ENCODE measurements around the gene TRAF3IP1. TPM values are rescaled to one million over a fixed set of nuclear protein-coding genes. Genes with fewer than 3 reads are reported as not detected.

The TRAF3IP1 gene
- total and polyA plus RNA-seq, 2 donors (not counting 1 experiment from before 2014, with no cell fraction given) = 3.9 to 9.2 TPM

- Histone ChIP-seq H3K27ac (ENCODE audit: insufficient read depth, low read length) (peak overlapping the region; percentile 35), H3K4me3 (replicated peaks in 1 of 4; ENCODE audit: control extremely low read depth in 1 of 4, insufficient read depth in 1 of 4, low read depth in 3 of 4, low read length in 4 of 4) (no peak overlapping the region), H4K20me1 (ENCODE audit: control insufficient read depth, extremely low read depth, insufficient read depth, low read length) (no peaks in the 10 kb centered on the region), H3K79me2 (ENCODE audit: control insufficient read depth, insufficient read depth, low read length) (peaks cover 8% of the 10 kb centered on the region), H3K9ac (ENCODE audit: insufficient read depth, low read length) (no peak overlapping the region), H3K36me3 (ENCODE audit: control insufficient read depth, insufficient read depth, low read length) (no peaks in the 10 kb centered on the region), H3K27me3 (ENCODE audit: control insufficient read depth, insufficient read depth, low read length) (no peaks in the 10 kb centered on the region), H3K4me2 (ENCODE audit: extremely low read depth, insufficient read depth, low read length) (no peak overlapping the region), H2AFZ (ENCODE audit: low read length) (no peak overlapping the region), H3K4me1 (ENCODE audit: control insufficient read depth, extremely low read depth, insufficient read depth, low read length) (peaks cover 23% of the 10 kb centered on the region), H3K9me3 (ENCODE audit: control insufficient read depth, insufficient read depth, low read depth, low read length) (no peaks in the 10 kb centered on the region)
- TF ChIP-seq CTCF (conservative IDR thresholded peaks at IDR 0.05 in 1 of 2, IDR thresholded peaks at IDR 0.05 in 1 of 2; ENCODE audit: low read depth in 1 of 2, low read length in 2 of 2) (no peak), EZH2 (IDR thresholded peaks at IDR 0.05; ENCODE audit: low read length, missing control alignments) (no peak)
- no peak for DNase-seq (ENCODE audit: low read depth in 2 of 2)
These were observed 102.6 kb downstream of the TRAF3IP1 start for GRCh38 chr2:238422940-238423339.

GRCh38 chr2:238423561-238424312 is 103.4 kb downstream of the TRAF3IP1 start:
- DNase-seq (ENCODE audit: low read depth in 2 of 2) = peak in 1 of 2 donors; percentile 61
- H3K4me3 ChIP-seq (replicated peaks in 1 of 4; ENCODE audit: control extremely low read depth in 1 of 4, insufficient read depth in 1 of 4, low read depth in 3 of 4, low read length in 4 of 4) = no peak overlapping the region
- H3K4me2 ChIP-seq (ENCODE audit: extremely low read depth, insufficient read depth, low read length) = peak overlapping the region; percentile 27
- H3K9ac ChIP-seq (ENCODE audit: insufficient read depth, low read length) = no peak overlapping the region
- no peaks in the 10 kb centered on the region for H3K36me3 ChIP-seq (ENCODE audit: control insufficient read depth, insufficient read depth, low read length)
- peaks cover 16% of the 10 kb centered on the region for H3K79me2 ChIP-seq (ENCODE audit: control insufficient read depth, insufficient read depth, low read length)
- H4K20me1 ChIP-seq (ENCODE audit: control insufficient read depth, extremely low read depth, insufficient read depth, low read length) = no peaks in the 10 kb centered on the region
- TF ChIP-seq EZH2 (IDR thresholded peaks at IDR 0.05; ENCODE audit: low read length, missing control alignments) (no peak), CTCF (conservative IDR thresholded peaks at IDR 0.05 in 1 of 2, IDR thresholded peaks at IDR 0.05 in 1 of 2; ENCODE audit: low read depth in 1 of 2, low read length in 2 of 2) (no peak)
- no peak overlapping the region for H2AFZ ChIP-seq (ENCODE audit: low read length)
- no peaks in the 10 kb centered on the region for H3K9me3 ChIP-seq (ENCODE audit: control insufficient read depth, insufficient read depth, low read depth, low read length)
- H3K27me3 ChIP-seq (ENCODE audit: control insufficient read depth, insufficient read depth, low read length) = no peaks in the 10 kb centered on the region
- peak overlapping the region; percentile 76 for H3K27ac ChIP-seq (ENCODE audit: insufficient read depth, low read length)
- peaks cover 26% of the 10 kb centered on the region for H3K4me1 ChIP-seq (ENCODE audit: control insufficient read depth, extremely low read depth, insufficient read depth, low read length)

- Histone ChIP-seq H2AFZ (ENCODE audit: low read length) (no peak overlapping the region), H3K9ac (ENCODE audit: insufficient read depth, low read length) (no peak overlapping the region), H3K4me1 (ENCODE audit: control insufficient read depth, extremely low read depth, insufficient read depth, low read length) (peaks cover 26% of the 10 kb centered on the region), H3K9me3 (ENCODE audit: control insufficient read depth, insufficient read depth, low read depth, low read length) (no peaks in the 10 kb centered on the region), H3K27me3 (ENCODE audit: control insufficient read depth, insufficient read depth, low read length) (no peaks in the 10 kb centered on the region), H3K36me3 (ENCODE audit: control insufficient read depth, insufficient read depth, low read length) (no peaks in the 10 kb centered on the region), H3K79me2 (ENCODE audit: control insufficient read depth, insufficient read depth, low read length) (peaks cover 22% of the 10 kb centered on the region), H3K4me2 (ENCODE audit: extremely low read depth, insufficient read depth, low read length) (peak overlapping the region; percentile 27), H3K4me3 (replicated peaks in 1 of 4; ENCODE audit: control extremely low read depth in 1 of 4, insufficient read depth in 1 of 4, low read depth in 3 of 4, low read length in 4 of 4) (no peak overlapping the region), H3K27ac (ENCODE audit: insufficient read depth, low read length) (peak overlapping the region; percentile 76), H4K20me1 (ENCODE audit: control insufficient read depth, extremely low read depth, insufficient read depth, low read length) (no peaks in the 10 kb centered on the region)
- peak; percentile 32 to 83 for DNase-seq (ENCODE audit: low read depth in 2 of 2)
- TF ChIP-seq EZH2 (IDR thresholded peaks at IDR 0.05; ENCODE audit: low read length, missing control alignments) (no peak), CTCF (conservative IDR thresholded peaks at IDR 0.05 in 1 of 2, IDR thresholded peaks at IDR 0.05 in 1 of 2; ENCODE audit: low read depth in 1 of 2, low read length in 2 of 2) (no peak)
These were observed 104.0 kb downstream of the TRAF3IP1 start for GRCh38 chr2:238424313-238424700.
